Gastroesophageal sphincter (tissue), 3 donors: ENCODE measurements around the gene LTB4R.

Experiments
- CTCF ChIP-seq, 4 experiments: fragments of 200-600 bp in 2 of 4; fragments of 450-650 bp in 2 of 4; sonication (generic) in 1 of 4; IDR thresholded peaks; one replicate each; pipeline ENCODE4 v1.5.1; 2017 to 2019; ENCODE audit warnings: antibody characterized with exemption in 4 of 4, mild to moderate bottlenecking in 2 of 4, moderate library complexity in 2 of 4
- POLR2A ChIP-seq, 2 donors: fragments of 450-650 bp; IDR thresholded peaks; one replicate each; pipeline ENCODE4 v1.6.1; 2017; ENCODE audit warnings: antibody characterized with exemption in 2 of 2, mild to moderate bottlenecking in 2 of 2, moderate library complexity in 1 of 2
- POLR2AphosphoS5 ChIP-seq: sonication (generic); formaldehyde crosslinking; IDR thresholded peaks from one replicate; pipeline ENCODE4 v1.6.1; 2017; ENCODE audit warnings: antibody characterized with exemption

- TF ChIP-seq POLR2AphosphoS5 (no peak), CTCF (IDR thresholded peaks at IDR 0.05) (no peak), POLR2A (IDR thresholded peaks at IDR 0.05) (no peak)
These were observed 35.8 kb downstream of the LTB4R start for GRCh38 chr14:24347134-24347533.
